H7 (cell line): ENCODE results near the gene COL4A2. TPM values are rescaled to one million over a fixed set of nuclear protein-coding genes. Genes with fewer than 3 reads are reported as not detected.
"Not testable (repeated sequence)": the region's sequence is repeated elsewhere in the genome, so short reads cannot be mapped to it uniquely, and the experiment has no call there.

Source experiments
- DNase-seq: peaks from one replicate; pipeline ENCODE4 v3.0.0; 2012
- H3K27me3 ChIP-seq: 2 replicates; pipeline ENCODE4 v1.6.0; 2011; ENCODE audit warnings: mild to moderate bottlenecking, low read length; ENCODE audit not compliant: control insufficient read depth, insufficient read depth
- H3K36me3 ChIP-seq: replicated peaks from 2 replicates; pipeline ENCODE4 v1.5.1; 2011; ENCODE audit warnings: low read length; ENCODE audit not compliant: control insufficient read depth, insufficient read depth
- H3K4me3 ChIP-seq: 2 replicates; pipeline ENCODE4 v1.5.1; 2011; ENCODE audit warnings: low read depth, mild to moderate bottlenecking, control low read depth, low read length, moderate library complexity; ENCODE audit not compliant: insufficient read depth
- total RNA-seq: library from RNA; depleted of rRNA; stranded (reverse); fragments of >200 nt; shearing (Covaris generic); gene quantifications from 2 replicates; pipeline ENCODE4 v1.2.3, GENCODE V29; 2014

Gene COL4A2
- total RNA-seq, 1 experiment from 2014 or later: 166 TPM

DNA sequence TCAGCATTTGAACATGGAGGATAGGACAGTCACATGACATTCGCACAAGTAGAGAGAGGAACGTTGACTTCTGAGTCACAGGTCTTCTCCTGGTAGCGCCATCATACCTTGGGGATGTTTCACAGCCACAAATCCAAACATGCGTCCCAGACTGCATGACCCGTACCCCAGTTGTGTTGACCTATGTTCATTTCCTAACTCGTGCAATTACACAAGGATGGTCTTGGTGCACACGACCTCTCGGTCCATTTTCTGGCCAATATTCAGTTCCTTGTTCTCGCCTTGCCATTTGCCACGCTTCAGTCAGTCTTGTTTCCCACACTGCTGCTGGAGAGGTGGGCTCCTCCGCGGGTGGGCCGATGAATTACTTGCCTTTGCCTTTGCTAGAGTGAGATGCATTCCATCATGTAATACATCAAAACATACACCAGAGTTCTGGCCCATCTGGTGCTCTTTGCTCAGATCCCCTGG lies 87.3 kb downstream of the COL4A2 start:
- Histone ChIP-seq H3K4me3 (no peak overlapping the region), H3K36me3 (no peaks in the 10 kb centered on the region), H3K27me3 (no peaks in the 10 kb centered on the region)
- no peak for DNase-seq

DNA sequence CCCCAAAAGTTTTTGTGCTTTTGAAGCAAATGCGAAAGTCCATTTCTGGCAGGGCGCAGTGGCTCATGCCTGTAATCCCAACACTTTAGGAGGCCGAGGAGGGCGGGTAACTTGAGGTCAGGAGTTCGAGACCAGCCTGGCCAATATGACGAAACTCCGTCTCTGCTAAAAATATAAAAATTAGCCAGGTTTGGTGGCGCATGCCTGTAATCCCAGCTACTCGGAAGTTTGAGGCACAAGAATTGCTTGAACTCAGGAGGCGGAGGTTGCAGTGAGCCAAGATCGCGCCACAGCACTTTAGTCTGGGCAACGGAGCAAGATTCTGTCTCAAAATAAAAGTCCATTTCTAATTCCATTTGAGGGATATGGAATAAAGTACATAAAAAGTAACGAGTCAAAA lies 88.5 kb downstream of the COL4A2 start:
- H3K4me3 ChIP-seq, DNase-seq, H3K27me3 ChIP-seq, H3K36me3 ChIP-seq: not testable (repeated sequence)

DNA sequence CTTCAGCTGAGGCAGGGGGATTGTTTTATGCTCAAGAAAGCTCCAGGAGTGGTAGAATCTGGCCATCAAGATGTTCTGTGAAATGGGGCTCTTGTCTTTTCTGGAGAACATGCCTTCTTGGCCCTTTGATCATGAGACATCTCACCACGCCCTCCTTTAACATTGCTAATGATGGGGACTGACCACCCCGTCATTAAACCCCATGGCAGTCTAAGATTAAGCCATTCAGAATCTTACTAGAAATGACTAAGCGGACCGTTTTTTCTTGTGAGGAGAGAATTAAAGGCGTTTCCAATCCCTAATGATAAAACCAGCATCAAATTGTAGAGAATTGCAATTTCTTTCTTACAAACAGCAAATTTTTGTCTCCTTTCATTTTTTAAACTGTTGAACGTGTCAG lies 89.4 kb downstream of the COL4A2 start:
- Histone ChIP-seq H3K4me3 (no peak overlapping the region), H3K27me3 (no peaks in the 10 kb centered on the region), H3K36me3 (no peaks in the 10 kb centered on the region)
- DNase-seq: no peak

DNA sequence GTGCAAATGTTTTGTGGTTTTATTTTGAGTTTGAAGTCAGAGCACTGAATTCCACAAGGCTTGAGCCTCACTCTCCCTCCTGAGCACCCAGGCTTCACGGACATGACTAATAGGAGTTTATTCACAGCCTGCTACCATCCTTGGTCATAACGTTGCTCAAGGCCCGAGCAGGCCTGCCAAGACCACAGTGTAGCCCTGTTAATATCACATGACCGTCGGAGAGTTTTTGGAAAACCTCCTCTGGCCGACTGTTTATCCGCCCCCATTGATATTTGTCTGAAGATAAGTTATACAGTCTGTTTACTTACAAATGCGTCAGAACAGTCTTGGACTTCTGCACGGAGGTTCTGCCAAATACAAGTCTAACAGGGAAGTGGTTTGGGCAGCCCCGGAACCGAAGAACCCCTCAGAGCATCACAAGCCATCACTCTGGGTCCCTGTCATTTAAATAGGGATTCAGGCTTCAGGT lies 89.9 kb downstream of the COL4A2 start:
- DNase-seq: no peak
- H3K27me3 ChIP-seq: no peaks in the 10 kb centered on the region
- H3K4me3 ChIP-seq: no peak overlapping the region
- H3K36me3 ChIP-seq: no peaks in the 10 kb centered on the region

DNA sequence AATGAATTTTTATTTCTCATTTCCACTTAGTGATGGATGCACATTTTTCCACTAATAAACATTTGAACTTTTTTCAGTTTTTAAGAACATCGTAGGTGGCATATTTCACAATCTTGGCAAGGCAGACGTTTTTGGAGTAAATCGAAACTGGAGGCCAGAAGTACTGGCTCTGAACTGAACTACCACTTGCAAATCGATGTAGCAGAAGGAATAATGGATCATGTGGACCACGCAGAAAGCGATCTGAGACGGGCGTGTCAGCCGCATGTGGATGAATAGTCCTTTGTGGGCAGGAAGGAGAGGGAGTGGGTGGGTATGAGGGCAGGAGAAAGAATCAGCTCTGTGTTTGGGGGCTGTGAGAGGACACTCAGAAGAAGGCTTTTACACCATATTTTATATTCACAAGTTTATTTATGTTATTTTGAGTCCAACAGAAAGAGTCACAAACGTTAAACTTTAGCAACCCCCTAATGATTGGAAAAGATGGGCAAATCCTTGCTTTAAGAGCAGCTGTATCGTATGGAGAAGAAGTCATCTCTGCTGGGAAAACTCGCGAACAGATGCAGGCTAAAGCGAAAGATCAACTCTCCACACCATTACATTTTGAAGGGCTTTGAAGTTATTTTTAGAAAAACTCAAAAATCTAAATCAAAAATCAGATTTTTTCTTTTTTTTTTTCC lies 90.5 kb downstream of the COL4A2 start:
- no peak for DNase-seq
- H3K27me3 ChIP-seq: no peaks in the 10 kb centered on the region
- H3K4me3 ChIP-seq: no peak overlapping the region
- H3K36me3 ChIP-seq: no peaks in the 10 kb centered on the region

DNA sequence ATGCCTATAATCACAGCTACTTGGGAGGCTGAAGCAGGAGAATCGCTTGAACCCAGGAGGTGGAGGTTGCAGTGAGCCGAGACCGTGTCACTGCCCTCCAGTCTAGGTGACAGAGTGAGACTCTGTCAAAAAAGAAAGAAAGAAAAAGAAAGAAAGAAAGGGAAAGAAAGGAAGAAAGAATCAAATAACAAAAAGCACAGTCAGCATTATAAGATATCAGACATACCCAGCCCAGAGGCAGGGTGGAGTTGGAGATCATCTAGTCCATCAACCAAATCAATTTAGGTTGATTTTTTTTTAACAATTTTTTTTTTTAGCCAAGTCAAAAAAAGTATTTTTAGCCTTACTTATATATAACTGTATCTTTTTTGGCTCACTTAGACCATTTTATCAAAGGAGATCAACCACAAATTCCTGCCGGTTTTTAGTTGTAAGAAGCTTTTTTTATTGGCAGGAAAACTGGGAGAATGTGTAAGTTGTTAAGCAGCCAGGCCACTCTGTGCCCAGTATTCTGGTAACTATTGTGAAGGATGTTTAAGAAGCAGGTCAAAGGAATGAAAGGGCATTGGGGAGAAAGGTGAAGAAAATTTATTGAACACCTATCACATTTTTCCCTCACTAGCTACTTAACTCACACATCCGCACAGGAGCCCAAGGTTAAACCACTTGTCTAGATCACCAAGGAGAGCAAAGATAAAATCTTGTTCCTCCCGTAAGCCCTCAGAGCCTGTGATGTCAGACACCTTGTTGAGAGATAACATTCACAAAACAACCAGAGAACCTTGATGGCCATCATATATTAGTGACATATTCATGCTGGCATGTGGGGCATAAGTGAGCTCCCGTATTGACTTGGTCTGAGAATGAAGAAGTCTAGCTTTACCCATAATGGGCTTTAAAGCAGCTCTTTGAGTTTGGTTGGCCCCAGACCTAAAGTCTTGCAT lies 91.8 kb downstream of the COL4A2 start:
- Histone ChIP-seq H3K4me3 (no peak overlapping the region), H3K36me3 (no peaks in the 10 kb centered on the region), H3K27me3 (no peaks in the 10 kb centered on the region)
- DNase-seq: no peak

DNA sequence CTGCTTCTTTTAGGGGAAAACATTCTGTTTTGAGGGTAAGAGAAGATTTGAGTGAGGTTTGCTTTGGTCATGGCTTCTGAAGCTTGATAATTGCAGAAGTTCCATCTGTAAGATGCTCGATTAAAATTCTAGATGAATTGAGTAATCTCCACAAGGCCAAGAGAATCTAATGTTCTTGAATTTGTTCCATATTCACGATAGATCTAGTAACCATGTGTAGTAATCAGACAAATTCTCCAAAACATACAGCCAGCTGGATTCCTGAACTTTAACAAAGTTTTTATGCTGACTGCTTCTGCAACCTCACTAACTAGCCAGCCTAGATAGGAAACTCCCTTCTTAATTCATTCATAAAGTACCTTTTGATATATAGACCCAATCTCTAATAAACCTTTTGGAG lies 92.7 kb downstream of the COL4A2 start:
- DNase-seq: no peak
- Histone ChIP-seq H3K27me3 (no peaks in the 10 kb centered on the region), H3K36me3 (no peaks in the 10 kb centered on the region), H3K4me3 (no peak overlapping the region)

DNA sequence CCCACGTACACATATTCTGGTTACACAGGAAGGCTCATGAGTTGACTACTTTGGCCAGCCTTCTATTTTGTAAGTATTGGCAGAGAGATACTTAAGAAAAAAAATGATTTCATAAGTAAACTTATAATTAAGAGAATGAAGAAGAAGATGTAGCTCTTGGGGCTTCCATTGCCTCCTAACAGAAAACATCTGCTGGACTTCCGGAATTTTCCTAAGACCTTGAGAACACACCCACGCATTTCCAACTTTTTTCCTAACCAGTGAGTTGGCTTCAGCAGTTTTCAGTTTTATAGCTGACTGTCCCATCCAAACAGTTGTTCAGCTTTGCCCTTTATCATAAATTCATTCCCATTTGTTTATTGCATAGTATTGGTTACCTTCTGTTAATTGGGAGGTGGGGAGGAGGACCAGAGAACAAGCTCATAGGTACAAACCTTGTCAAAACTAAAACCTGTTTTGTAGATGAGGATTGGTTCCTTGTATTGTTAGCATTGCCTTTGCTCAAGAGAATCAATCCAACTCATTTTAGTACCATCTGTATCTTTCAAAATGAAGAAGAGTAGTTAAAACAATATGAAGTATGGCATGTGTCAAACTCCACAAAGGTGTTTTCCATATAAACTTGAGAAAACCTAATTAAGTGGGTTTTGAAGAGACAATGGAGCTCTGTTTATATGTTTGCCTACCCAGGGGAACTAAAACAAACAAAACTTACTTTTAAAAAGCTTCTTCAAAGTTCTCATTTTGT lies 93.9 kb downstream of the COL4A2 start:
- no peak overlapping the region for H3K4me3 ChIP-seq
- H3K36me3 ChIP-seq: no peaks in the 10 kb centered on the region
- no peaks in the 10 kb centered on the region for H3K27me3 ChIP-seq
- no peak for DNase-seq

DNA sequence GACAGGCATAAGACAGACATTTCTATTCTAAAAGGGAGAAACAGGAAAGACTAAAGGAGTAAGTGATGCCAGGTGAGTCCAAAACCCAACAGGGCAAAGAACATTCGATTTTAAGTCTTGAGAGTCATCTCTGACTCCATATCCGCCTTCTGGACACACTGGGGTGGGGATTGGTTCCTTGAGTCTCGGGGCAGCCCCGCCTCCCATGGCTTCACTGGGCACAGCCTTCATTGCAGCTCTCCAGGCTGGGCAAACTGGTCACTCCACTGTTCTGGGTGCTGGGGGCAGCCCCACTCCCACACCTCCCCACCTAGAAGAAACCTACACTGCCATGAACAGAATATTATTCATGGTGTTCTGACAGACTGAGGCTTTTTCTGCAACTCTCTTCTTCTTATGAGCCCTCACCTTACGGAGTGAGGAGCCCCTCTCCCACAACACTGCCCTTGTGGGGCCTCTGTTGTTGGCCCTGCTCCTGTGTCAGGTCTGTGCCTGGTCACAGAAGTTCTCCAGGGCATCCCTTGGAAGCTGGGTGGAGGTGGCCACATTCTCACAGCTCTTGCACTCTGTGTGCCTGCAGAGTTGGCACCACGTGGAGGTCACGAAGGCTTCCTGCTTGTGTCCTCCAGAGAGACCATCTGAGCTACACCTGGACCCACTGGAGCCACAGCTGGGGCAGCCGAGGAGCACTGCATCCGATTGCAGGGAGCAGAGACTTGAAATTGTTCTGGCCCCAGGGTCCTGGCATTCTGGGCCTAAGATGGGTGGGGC lies 95.4 kb downstream of the COL4A2 start:
- no peak for DNase-seq
- no peaks in the 10 kb centered on the region for H3K27me3 ChIP-seq
- no peaks in the 10 kb centered on the region for H3K36me3 ChIP-seq
- H3K4me3 ChIP-seq: no peak overlapping the region

DNA sequence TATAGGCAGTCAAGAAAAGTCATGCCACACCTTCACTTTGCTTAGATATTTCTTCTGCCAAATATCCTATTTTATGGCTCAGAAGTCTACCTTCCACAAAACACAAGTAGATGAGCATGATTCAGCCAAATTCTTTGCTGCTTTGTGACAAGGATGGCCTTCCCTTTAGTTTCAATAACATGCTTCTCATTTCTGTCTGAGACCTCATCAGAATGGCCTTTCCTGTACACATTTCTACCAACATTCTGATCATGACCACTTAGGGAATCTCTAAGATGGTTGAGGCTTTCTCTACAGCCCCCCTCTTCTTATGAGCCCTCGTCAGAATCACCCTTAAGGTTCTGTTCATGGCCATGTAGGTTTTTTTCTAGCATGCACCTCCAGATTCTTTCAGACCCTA lies 96.2 kb downstream of the COL4A2 start:
- no peak for DNase-seq

DNA sequence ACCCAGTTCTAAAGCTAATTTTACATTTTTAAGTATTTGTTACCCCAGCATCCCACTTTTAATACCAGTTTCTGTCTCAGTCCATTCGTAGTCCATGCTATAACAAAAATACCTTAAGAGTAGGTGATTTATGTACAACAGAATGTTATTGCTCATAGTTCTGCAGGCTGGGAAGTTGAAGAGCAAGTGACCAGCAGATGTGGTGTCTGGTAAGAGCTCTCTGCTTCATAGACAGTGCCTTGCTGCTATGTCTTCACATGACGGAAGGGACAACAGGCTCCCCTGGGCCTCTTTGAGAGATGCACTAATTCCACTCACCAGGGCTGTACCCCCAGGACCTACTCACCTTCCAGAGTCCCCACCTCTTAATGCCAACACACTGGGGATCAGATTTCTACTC lies 96.6 kb downstream of the COL4A2 start:
- Histone ChIP-seq H3K36me3 (no peaks in the 10 kb centered on the region), H3K27me3 (no peaks in the 10 kb centered on the region)

More for the DNA sequence above, 96.2 kb downstream of the COL4A2 start:
- Histone ChIP-seq H3K36me3 (no peaks in the 10 kb centered on the region), H3K4me3 (no peak overlapping the region), H3K27me3 (no peaks in the 10 kb centered on the region)

DNA sequence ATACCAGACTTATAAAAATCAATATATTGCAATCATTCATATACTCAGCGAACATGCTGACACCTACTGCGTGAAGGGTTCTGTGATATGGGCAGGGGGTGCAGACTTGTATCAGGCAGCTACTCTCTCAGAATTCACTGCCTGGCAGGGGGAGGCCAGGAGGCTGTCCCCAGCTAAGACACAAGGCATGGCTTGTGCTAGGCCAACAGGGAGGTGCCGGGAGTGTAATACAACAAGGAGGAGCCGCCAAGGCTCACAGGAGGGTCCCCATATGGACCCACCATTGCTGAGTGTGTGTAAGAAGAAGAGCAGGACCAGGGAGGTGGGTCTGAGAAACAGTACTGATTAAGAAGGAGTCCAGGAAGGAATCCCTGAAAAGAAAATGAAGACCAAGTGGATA lies 97.2 kb downstream of the COL4A2 start:
- H3K27me3 ChIP-seq: no peaks in the 10 kb centered on the region
- DNase-seq: no peak
- no peaks in the 10 kb centered on the region; the same call in 1 of the 2 replicates for H3K36me3 ChIP-seq
- H3K4me3 ChIP-seq: no peak overlapping the region

More for the DNA sequence above, 96.6 kb downstream of the COL4A2 start:
- H3K4me3 ChIP-seq: no peak overlapping the region
- no peak for DNase-seq

DNA sequence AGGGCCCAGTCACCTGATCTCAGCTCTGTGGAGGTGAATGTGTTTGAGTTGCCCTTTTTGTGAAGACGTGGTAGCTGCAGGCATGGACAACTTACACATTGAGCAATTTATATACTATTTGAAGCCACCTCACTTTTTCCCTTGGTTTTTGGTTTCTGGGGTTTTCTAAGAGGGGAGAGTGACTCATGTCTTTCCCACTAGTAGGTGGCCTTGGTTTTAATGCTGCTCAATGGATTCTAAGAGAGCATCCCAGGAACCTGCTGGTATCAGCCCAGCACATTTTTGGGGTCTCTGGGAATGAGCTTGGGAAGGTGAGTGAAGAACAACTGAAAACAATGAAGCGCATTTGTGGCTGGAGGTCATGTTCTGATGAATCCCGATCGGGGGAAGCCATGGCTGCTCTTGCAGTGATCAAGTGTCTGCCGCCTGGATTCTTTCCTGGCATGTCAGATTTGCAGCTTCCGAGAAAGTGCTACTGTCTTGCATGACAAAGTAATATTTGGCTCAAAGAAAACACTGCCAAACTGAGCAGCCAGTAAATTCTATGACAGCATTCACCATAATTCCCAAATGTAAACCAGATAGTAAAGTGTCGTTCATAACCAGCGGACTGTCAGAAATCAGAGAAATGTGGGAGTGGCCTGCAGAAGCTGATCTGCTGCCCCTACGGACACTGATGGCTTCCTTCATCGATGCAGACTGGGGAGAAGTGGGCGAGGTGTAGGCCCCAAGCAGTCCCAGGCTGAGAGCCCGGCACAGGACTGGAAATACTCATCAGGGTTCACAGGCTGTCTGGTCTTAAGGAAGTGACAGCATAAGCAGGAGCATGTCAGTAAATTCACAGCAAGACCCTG lies 98.7 kb downstream of the COL4A2 start:
- Histone ChIP-seq H3K4me3 (no peak overlapping the region), H3K36me3 (no peaks in the 10 kb centered on the region; the same call in 1 of the 2 replicates), H3K27me3 (no peaks in the 10 kb centered on the region)
- DNase-seq: no peak
